Measurements from ENCODE around the gene METTL22.

The METTL22 gene

GRCh38 chr16:8646326-8647053 lies 25.0 kb downstream of the METTL22 start:
- Histone ChIP-seq H3K27ac (ENCODE audit: low read depth, low read length) (no peak overlapping the region), H3K4me3 (ENCODE audit: insufficient read depth, low read length, poor library complexity, severe bottlenecking) (no peak overlapping the region), H3K36me3 (ENCODE audit: low read length) (no peaks in the 10 kb centered on the region), H3K9ac (ENCODE audit: low read length) (no peak overlapping the region), H3K79me2 (ENCODE audit: insufficient read depth, low read length) (no peaks in the 10 kb centered on the region), H3K27me3 (ENCODE audit: low read length) (no peaks in the 10 kb centered on the region), H3K9me2 (replicated peaks; ENCODE audit: insufficient read depth, low read length) (no peaks in the 10 kb centered on the region), H2AFZ (ENCODE audit: low read depth, low read length, severe bottlenecking) (no peak overlapping the region), H4K20me1 (ENCODE audit: low read depth, low read length) (no peaks in the 10 kb centered on the region), H3K9me3 (ENCODE audit: insufficient read depth, low read length) (no peaks in the 10 kb centered on the region), H3K4me2 (ENCODE audit: low read depth, low read length, poor library complexity, severe bottlenecking) (no peak overlapping the region), H3F3A (ENCODE audit: insufficient read depth) (no peaks in the 10 kb centered on the region)
- TF ChIP-seq, protein P1, sequence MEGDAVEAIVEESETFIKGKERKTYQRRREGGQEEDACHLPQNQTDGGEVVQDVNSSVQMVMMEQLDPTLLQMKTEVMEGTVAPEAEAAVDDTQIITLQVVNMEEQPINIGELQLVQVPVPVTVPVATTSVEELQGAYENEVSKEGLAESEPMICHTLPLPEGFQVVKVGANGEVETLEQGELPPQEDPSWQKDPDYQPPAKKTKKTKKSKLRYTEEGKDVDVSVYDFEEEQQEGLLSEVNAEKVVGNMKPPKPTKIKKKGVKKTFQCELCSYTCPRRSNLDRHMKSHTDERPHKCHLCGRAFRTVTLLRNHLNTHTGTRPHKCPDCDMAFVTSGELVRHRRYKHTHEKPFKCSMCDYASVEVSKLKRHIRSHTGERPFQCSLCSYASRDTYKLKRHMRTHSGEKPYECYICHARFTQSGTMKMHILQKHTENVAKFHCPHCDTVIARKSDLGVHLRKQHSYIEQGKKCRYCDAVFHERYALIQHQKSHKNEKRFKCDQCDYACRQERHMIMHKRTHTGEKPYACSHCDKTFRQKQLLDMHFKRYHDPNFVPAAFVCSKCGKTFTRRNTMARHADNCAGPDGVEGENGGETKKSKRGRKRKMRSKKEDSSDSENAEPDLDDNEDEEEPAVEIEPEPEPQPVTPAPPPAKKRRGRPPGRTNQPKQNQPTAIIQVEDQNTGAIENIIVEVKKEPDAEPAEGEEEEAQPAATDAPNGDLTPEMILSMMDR (IDR thresholded peaks at IDR 0.05; ENCODE audit: insufficient read depth, low read length, poor library complexity, severe bottlenecking): no peak
- TF ChIP-seq EZH2phosphoT487 (conservative IDR thresholded peaks at IDR 0.05; ENCODE audit: low read length): no peak

DNA sequence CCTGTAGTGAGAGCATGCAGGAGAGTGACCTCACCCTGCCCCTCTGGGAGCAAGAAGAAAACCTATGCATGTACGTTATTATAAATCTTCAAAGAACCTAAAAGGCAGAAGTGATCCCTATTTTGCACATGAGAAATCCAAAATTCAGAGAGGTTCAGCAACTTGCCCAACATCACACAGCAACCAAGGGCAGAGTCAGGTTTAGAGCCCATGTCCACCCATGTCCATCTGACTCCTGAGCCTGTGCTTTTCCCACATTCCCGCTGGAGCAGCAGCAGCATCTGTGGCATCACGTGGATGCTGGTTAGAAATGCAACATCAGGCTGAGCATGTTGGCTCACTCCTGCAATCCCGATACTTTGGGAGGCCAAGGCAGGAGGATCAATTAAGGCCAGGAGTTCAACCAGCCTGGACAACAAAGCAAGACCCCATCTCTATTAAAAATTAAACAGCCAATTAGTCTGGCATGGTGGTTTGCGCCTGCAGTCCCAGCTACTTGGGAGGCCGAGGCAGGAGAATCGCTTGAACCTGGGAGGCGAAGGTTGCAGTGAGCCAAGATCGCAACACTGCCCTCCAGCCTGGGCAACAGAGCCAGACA lies 26.3 kb downstream of the METTL22 start:
- H3K36me3 ChIP-seq (ENCODE audit: low read length): no peaks in the 10 kb centered on the region

DNA sequence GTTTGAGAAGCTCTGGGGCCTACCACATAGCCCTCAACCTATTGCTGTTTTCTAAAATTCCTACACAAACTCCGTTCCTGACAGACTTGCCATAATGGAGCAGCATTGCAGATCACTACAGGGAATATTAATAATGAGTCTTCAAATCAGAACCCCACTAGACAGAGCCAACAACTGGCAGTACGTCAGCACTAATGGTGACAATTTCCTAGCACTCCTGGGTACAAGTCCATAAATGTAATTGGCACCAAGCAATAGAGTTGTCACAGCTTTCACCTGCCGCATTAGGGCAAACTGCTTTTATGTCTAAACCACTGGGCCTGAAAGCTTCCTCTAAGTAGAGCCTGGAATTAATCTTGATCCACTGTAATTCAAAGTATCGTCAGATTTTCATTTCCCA lies 27.4 kb downstream of the METTL22 start:
- Histone ChIP-seq H3K27me3 (ENCODE audit: low read length) (no peaks in the 10 kb centered on the region), H2AFZ (ENCODE audit: low read depth, low read length, severe bottlenecking) (no peak overlapping the region), H3F3A (ENCODE audit: insufficient read depth) (no peaks in the 10 kb centered on the region), H4K20me1 (ENCODE audit: low read depth, low read length) (no peaks in the 10 kb centered on the region), H3K9me2 (replicated peaks; ENCODE audit: insufficient read depth, low read length) (no peaks in the 10 kb centered on the region), H3K27ac (ENCODE audit: low read depth, low read length) (no peak overlapping the region), H3K4me3 (ENCODE audit: insufficient read depth, low read length, poor library complexity, severe bottlenecking) (no peak overlapping the region), H3K79me2 (ENCODE audit: insufficient read depth, low read length) (no peaks in the 10 kb centered on the region), H3K9ac (ENCODE audit: low read length) (no peak overlapping the region), H3K4me2 (ENCODE audit: low read depth, low read length, poor library complexity, severe bottlenecking) (no peak overlapping the region), H3K9me3 (ENCODE audit: insufficient read depth, low read length) (no peaks in the 10 kb centered on the region), H3K36me3 (ENCODE audit: low read length) (no peaks in the 10 kb centered on the region)
- no peak for TF ChIP-seq EZH2phosphoT487 (conservative IDR thresholded peaks at IDR 0.05; ENCODE audit: low read length)
- TF ChIP-seq, protein P1 (IDR thresholded peaks at IDR 0.05; ENCODE audit: insufficient read depth, low read length, poor library complexity, severe bottlenecking): no peak

More for the DNA sequence above, 26.3 kb downstream of the METTL22 start:
- Histone ChIP-seq H2AFZ (ENCODE audit: low read depth, low read length, severe bottlenecking) (no peak overlapping the region), H3K27ac (ENCODE audit: low read depth, low read length) (no peak overlapping the region), H4K20me1 (ENCODE audit: low read depth, low read length) (no peaks in the 10 kb centered on the region), H3K79me2 (ENCODE audit: insufficient read depth, low read length) (no peaks in the 10 kb centered on the region), H3K9me2 (replicated peaks; ENCODE audit: insufficient read depth, low read length) (no peaks in the 10 kb centered on the region), H3K27me3 (ENCODE audit: low read length) (no peaks in the 10 kb centered on the region), H3K9ac (ENCODE audit: low read length) (no peak overlapping the region), H3K4me3 (ENCODE audit: insufficient read depth, low read length, poor library complexity, severe bottlenecking) (no peak overlapping the region), H3F3A (ENCODE audit: insufficient read depth) (no peaks in the 10 kb centered on the region), H3K9me3 (ENCODE audit: insufficient read depth, low read length) (no peaks in the 10 kb centered on the region), H3K4me2 (ENCODE audit: low read depth, low read length, poor library complexity, severe bottlenecking) (no peak overlapping the region)
- TF ChIP-seq, protein P1 (IDR thresholded peaks at IDR 0.05; ENCODE audit: insufficient read depth, low read length, poor library complexity, severe bottlenecking): no peak
- TF ChIP-seq EZH2phosphoT487 (conservative IDR thresholded peaks at IDR 0.05; ENCODE audit: low read length): no peak
